DOHH2 (cell line): Measurements from ENCODE around the gene GDAP1L1.

ENCODE experiments used
- H3F3A ChIP-seq: fragments of 200-600 bp; sonication (generic), shearing (Covaris generic); 2 replicates; pipeline ENCODE4 v1.6.0; 2016; ENCODE audit warnings: antibody characterized with exemption, mild to moderate bottlenecking; ENCODE audit not compliant: control insufficient read depth, insufficient read depth
- H3K27ac ChIP-seq: fragments of 200-600 bp; sonication (generic); 2 replicates; pipeline ENCODE4 v1.5.1; 2014; ENCODE audit warnings: low read depth, mild to moderate bottlenecking, low read length, moderate library complexity
- H3K27me3 ChIP-seq: fragments of 200-600 bp; sonication (generic); 2 replicates; pipeline ENCODE4 v1.6.1; 2014; ENCODE audit warnings: mild to moderate bottlenecking, low read length, mixed read lengths; ENCODE audit not compliant: control insufficient read depth
- H3K36me3 ChIP-seq: fragments of 200-600 bp; sonication (generic); 2 replicates; pipeline ENCODE4 v1.6.1; 2014; ENCODE audit warnings: mild to moderate bottlenecking, low read length, moderate library complexity, mixed read lengths; ENCODE audit not compliant: control insufficient read depth
- H3K4me1 ChIP-seq: fragments of 200-600 bp; sonication (generic); 2 replicates; pipeline ENCODE4 v1.6.1; 2014; ENCODE audit warnings: mild to moderate bottlenecking, low read length, mixed read lengths; ENCODE audit not compliant: control insufficient read depth
- H3K4me2 ChIP-seq: fragments of 200-600 bp; sonication (generic); 2 replicates; pipeline ENCODE4 v1.6.0; 2014; ENCODE audit warnings: mild to moderate bottlenecking, low read length, moderate library complexity
- H3K4me3 ChIP-seq: fragments of 200-600 bp; sonication (generic); 2 replicates; pipeline ENCODE4 v1.5.1; 2014; ENCODE audit warnings: mild to moderate bottlenecking, low read length, mixed read lengths
- H3K79me2 ChIP-seq: fragments of 200-600 bp; sonication (generic); 2 replicates; pipeline ENCODE4 v1.6.1; 2014; ENCODE audit warnings: mild to moderate bottlenecking, low read length, mixed read lengths; ENCODE audit not compliant: control insufficient read depth
- H3K9me2 ChIP-seq: fragments of 200-600 bp; sonication (generic); replicated peaks from 2 replicates; pipeline ENCODE4 v1.6.1; 2014; ENCODE audit warnings: mild to moderate bottlenecking, low read length, mixed read lengths; ENCODE audit not compliant: control insufficient read depth
- H3K9me3 ChIP-seq: fragments of 200-600 bp; sonication (generic); 2 replicates; pipeline ENCODE4 v1.6.1; 2014; ENCODE audit warnings: antibody characterized with exemption, low read length, mixed read lengths; ENCODE audit not compliant: control insufficient read depth, insufficient read depth
- H4K20me1 ChIP-seq: fragments of 200-600 bp; sonication (generic); 2 replicates; pipeline ENCODE4 v1.6.0; 2014; ENCODE audit warnings: low read depth, mild to moderate bottlenecking, antibody characterized with exemption, low read length, moderate library complexity; ENCODE audit not compliant: control insufficient read depth, insufficient read depth
- EZH2phosphoT487 ChIP-seq: fragments of 200-600 bp; sonication (generic); IDR thresholded peaks from 2 replicates; pipeline ENCODE4 v1.6.1; 2017; ENCODE audit warnings: borderline replicate concordance, mild to moderate bottlenecking, antibody characterized with exemption, low read length, moderate library complexity, mixed read lengths
- TF ChIP-seq, protein P1 (sequence below): fragments of 200-600 bp; sonication (generic); IDR thresholded peaks from one replicate; pipeline ENCODE4 v1.5.1; 2014; ENCODE audit warnings: antibody characterized with exemption, mild to moderate bottlenecking, low read depth, low read length; ENCODE audit not compliant: poor library complexity, severe bottlenecking

The GDAP1L1 gene

DNA sequence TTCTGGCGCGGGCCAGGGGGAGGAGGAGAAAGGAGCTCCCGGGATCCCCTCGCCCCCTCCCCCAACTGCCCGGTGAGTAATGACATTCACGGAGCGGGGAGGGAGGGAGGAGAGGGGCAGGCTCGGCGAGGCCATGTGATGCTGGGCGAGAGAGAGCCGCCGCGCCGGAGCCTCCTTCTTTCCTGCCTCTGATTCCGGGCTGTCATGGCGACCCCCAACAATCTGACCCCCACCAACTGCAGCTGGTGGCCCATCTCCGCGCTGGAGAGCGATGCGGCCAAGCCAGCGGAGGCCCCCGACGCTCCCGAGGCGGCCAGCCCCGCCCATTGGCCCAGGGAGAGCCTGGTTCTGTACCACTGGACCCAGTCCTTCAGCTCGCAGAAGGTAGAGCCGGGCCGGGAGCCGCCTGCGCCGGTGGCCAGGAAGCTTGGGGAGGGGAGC, at the start of gene GDAP1L1:
GDAP1L1 (plus strand) TSS at position 178 of the 441 bp plus-strand sequence; CDS start at position 205, 27 bp downstream.
- Histone ChIP-seq H3K27me3 (no peaks in the 10 kb centered on the region), H3K4me3 (no peak within 1 kb of the TSS), H3K4me1 (no peaks in the 10 kb centered on the region), H3F3A (no peaks in the 10 kb centered on the region), H3K36me3 (no peaks in the 10 kb centered on the region), H4K20me1 (no peaks in the 10 kb centered on the region), H3K4me2 (no peak within 1 kb of the TSS), H3K9me2 (no peaks in the 10 kb centered on the region), H3K9me3 (no peaks in the 10 kb centered on the region), H3K27ac (no peak within 1 kb of the TSS), H3K79me2 (no peaks in the 10 kb centered on the region)
- TF ChIP-seq, protein P1, sequence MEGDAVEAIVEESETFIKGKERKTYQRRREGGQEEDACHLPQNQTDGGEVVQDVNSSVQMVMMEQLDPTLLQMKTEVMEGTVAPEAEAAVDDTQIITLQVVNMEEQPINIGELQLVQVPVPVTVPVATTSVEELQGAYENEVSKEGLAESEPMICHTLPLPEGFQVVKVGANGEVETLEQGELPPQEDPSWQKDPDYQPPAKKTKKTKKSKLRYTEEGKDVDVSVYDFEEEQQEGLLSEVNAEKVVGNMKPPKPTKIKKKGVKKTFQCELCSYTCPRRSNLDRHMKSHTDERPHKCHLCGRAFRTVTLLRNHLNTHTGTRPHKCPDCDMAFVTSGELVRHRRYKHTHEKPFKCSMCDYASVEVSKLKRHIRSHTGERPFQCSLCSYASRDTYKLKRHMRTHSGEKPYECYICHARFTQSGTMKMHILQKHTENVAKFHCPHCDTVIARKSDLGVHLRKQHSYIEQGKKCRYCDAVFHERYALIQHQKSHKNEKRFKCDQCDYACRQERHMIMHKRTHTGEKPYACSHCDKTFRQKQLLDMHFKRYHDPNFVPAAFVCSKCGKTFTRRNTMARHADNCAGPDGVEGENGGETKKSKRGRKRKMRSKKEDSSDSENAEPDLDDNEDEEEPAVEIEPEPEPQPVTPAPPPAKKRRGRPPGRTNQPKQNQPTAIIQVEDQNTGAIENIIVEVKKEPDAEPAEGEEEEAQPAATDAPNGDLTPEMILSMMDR = no peak

DNA sequence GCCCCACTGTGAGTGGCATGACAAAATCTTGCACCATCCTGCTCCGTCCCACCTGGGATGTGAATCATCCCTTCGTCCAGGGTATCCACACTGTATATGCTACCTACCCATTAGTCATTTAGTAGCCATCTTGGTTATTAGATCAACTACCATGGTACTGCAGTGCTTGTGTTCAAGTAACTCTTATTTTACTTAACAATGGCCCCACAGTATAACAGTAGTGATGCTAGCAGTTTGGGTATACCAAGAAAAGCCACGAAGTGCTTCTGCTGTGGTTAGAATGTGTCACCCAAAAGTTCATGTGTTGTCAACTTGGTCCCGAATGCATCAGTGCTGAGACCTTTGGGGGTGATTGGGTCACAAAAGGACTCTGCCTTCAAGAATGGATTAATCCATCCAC, 48.2 kb upstream of the GDAP1L1 start:
- Histone ChIP-seq H3K4me3 (no peak overlapping the region), H3K4me1 (no peaks in the 10 kb centered on the region), H3K79me2 (peaks cover 21% of the 10 kb centered on the region), H3K9me2 (no peaks in the 10 kb centered on the region), H3K9me3 (no peaks in the 10 kb centered on the region), H3F3A (no peaks in the 10 kb centered on the region; the same call in 1 of the 2 replicates), H3K27me3 (no peaks in the 10 kb centered on the region), H3K27ac (no peak overlapping the region), H4K20me1 (no peaks in the 10 kb centered on the region), H3K4me2 (no peak overlapping the region), H3K36me3 (peaks cover 66% of the 10 kb centered on the region)
- TF ChIP-seq, protein P1 = no peak

DNA sequence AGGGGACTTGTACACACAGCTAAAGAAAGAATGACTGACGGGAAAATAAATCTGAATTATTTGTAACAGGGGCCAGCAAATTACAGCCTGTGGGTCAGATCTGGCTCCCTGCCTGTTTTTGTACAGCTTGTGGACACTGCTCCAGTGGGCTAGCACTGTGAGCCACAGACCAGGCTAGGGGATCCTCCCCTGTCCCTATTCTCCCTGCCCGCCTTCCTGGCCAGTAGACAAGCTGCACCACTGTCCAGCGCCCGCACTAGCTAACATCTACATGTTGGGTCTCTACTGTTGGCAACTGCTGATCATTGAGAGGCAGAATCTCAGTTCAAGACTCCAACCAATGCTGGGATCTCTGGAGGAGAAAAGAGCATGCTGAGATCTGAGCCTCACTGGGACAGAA, 47.2 kb upstream of the GDAP1L1 start:
- H3K9me3 ChIP-seq = no peaks in the 10 kb centered on the region
- no peak for TF ChIP-seq EZH2phosphoT487
- TF ChIP-seq, protein P1 = no peak
- no peaks in the 10 kb centered on the region for H3K27me3 ChIP-seq
- no peak overlapping the region for H3K27ac ChIP-seq
- H3K4me2 ChIP-seq = no peak overlapping the region
- no peaks in the 10 kb centered on the region; the same call in 1 of the 2 replicates for H3F3A ChIP-seq
- peaks cover 25% of the 10 kb centered on the region for H3K79me2 ChIP-seq
- no peaks in the 10 kb centered on the region for H3K9me2 ChIP-seq
- H4K20me1 ChIP-seq = no peaks in the 10 kb centered on the region
- no peak overlapping the region for H3K4me3 ChIP-seq
- no peaks in the 10 kb centered on the region for H3K4me1 ChIP-seq
- peaks cover 75% of the 10 kb centered on the region for H3K36me3 ChIP-seq

DNA sequence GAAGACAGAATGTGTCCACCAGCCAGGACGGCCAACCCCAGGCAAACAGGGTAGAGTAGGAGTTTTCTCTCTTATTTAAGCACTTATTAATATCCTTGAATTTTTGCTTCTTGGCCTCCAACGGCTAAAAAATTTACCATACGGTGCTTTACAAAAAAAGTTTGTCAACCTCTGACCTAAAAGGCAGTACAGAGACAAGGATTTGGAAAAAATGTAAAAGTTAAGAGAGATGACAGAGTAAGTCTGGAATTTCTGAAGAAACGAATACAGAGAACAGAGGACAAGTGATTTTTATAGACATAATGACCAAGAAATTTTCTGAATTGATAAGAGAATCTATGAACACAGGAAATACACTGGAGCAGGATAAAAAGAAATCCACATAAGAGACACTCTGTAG, 46.7 kb upstream of the GDAP1L1 start:
- Histone ChIP-seq H3K27me3 (no peaks in the 10 kb centered on the region), H3K4me3 (no peak overlapping the region), H3K9me2 (no peaks in the 10 kb centered on the region), H3K9me3 (no peaks in the 10 kb centered on the region), H4K20me1 (no peaks in the 10 kb centered on the region), H3K4me1 (no peaks in the 10 kb centered on the region), H3K4me2 (no peak overlapping the region), H3F3A (no peaks in the 10 kb centered on the region; the same call in 1 of the 2 replicates), H3K79me2 (peaks cover 30% of the 10 kb centered on the region), H3K36me3 (peaks cover 80% of the 10 kb centered on the region), H3K27ac (no peak overlapping the region)
- TF ChIP-seq, protein P1 = no peak
- TF ChIP-seq EZH2phosphoT487 = no peak
